Prostate gland (tissue), 2 donors: Measurements from ENCODE around the gene SNAI1.

Source experiments
- CTCF ChIP-seq, 4 experiments: fragments of 200-600 bp in 2 of 4; fragments of 450-650 bp in 2 of 4; sonication (generic) in 2 of 4; IDR thresholded peaks; 1 replicate in 3 of 4; 2 replicates in 1 of 4; pipeline ENCODE4 v1.5.1; 2016 to 2019; ENCODE audit warnings: antibody characterized with exemption in 4 of 4, mild to moderate bottlenecking in 2 of 4, moderate library complexity in 2 of 4
- POLR2A ChIP-seq: fragments of 450-650 bp; IDR thresholded peaks from one replicate; pipeline ENCODE4 v1.6.1; 2016; ENCODE audit warnings: antibody characterized with exemption, mild to moderate bottlenecking
- POLR2AphosphoS5 ChIP-seq: sonication (generic); formaldehyde crosslinking; IDR thresholded peaks from one replicate; pipeline ENCODE4 v1.6.1; 2017; ENCODE audit warnings: antibody characterized with exemption

GRCh38 chr20:49955167-49955566 lies 27.6 kb upstream of the SNAI1 start:
- TF ChIP-seq POLR2A = no peak
- no peak for TF ChIP-seq CTCF (IDR thresholded peaks at IDR 0.05)
- no peak for TF ChIP-seq POLR2AphosphoS5
